ENCODE data around the gene MYH7.

GRCh38 chr14:23430723-23431085 lies 4.8 kb downstream of the MYH7 start:
- TF ChIP-seq, protein P1, sequence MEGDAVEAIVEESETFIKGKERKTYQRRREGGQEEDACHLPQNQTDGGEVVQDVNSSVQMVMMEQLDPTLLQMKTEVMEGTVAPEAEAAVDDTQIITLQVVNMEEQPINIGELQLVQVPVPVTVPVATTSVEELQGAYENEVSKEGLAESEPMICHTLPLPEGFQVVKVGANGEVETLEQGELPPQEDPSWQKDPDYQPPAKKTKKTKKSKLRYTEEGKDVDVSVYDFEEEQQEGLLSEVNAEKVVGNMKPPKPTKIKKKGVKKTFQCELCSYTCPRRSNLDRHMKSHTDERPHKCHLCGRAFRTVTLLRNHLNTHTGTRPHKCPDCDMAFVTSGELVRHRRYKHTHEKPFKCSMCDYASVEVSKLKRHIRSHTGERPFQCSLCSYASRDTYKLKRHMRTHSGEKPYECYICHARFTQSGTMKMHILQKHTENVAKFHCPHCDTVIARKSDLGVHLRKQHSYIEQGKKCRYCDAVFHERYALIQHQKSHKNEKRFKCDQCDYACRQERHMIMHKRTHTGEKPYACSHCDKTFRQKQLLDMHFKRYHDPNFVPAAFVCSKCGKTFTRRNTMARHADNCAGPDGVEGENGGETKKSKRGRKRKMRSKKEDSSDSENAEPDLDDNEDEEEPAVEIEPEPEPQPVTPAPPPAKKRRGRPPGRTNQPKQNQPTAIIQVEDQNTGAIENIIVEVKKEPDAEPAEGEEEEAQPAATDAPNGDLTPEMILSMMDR (IDR thresholded peaks at IDR 0.05): no peak
- TF ChIP-seq POLR2AphosphoS5 (IDR thresholded peaks at IDR 0.05): no peak
- no peak for TF ChIP-seq POLR2A (IDR thresholded peaks at IDR 0.05)
